Right lobe of liver (tissue), 6 donors: ENCODE measurements around the gene MB21D2. TPM values are rescaled to one million over a fixed set of nuclear protein-coding genes. Genes with fewer than 3 reads are reported as not detected.
"Not testable (repeated sequence)": the region's sequence is repeated elsewhere in the genome, so short reads cannot be mapped to it uniquely, and the experiment has no call there.

Experiments used
- ATAC-seq, 4 donors: fragments of 200-7000 bp; cut with Tn5 transposase; one replicate each; pipeline ENCODE4 v1.9.1; 2020; ENCODE audit warnings: mild to moderate bottlenecking in 4 of 4, moderate library complexity in 4 of 4
- DNase-seq, 3 donors: peaks; one replicate each; pipeline ENCODE4 v3.0.0-alpha.2; 2020
- H3K27ac ChIP-seq, 3 donors: fragments of 200-600 bp; one replicate each; pipeline ENCODE4 v1.8.0; 2022
- H3K27me3 ChIP-seq, 2 donors: fragments of 200-600 bp; one replicate each; pipeline ENCODE4 v1.8.0; 2022
- H3K36me3 ChIP-seq, 4 donors: fragments of 200-600 bp; sonication (generic) in 1 of 4; one replicate each; pipeline versions ENCODE4 v1.5.1 to v1.8.0; 2017 to 2022; ENCODE audit warnings: control low read depth in 1 of 4
- H3K4me1 ChIP-seq, 4 donors: fragments of 200-600 bp; sonication (generic) in 1 of 4; one replicate each; pipeline versions ENCODE4 v1.5.1 to v1.8.0; 2017 to 2022; ENCODE audit warnings: control low read depth in 1 of 4
- H3K4me3 ChIP-seq, 3 donors: fragments of 200-600 bp; one replicate each; pipeline ENCODE4 v1.8.0; 2022
- H3K9me3 ChIP-seq, 4 donors: fragments of 200-600 bp; sonication (generic) in 1 of 4; one replicate each; pipeline versions ENCODE4 v1.5.1 to v1.8.0; 2017 to 2022; ENCODE audit warnings: control low read depth in 1 of 4
- POLR2A ChIP-seq: fragments of 450-650 bp; IDR thresholded peaks from one replicate; pipeline ENCODE4 v1.6.1; 2017; ENCODE audit warnings: antibody characterized with exemption, mild to moderate bottlenecking
- WGBS: methylation state at CpG from one replicate; pipeline ENCODE4 v1.1.6; 2018; ENCODE audit warnings: low coverage, low lambda C conversion rate; ENCODE audit not compliant: insufficient coverage; ENCODE audit errors: missing lambda C conversion rate; 5-methylcytosine and 5-hydroxymethylcytosine counted together
- intact Hi-C, 2 donors: fragments of 100-400 bp; cut with DNase I; formaldehyde crosslinking; loops; one replicate each; pipeline versions ENCODE4 v1.11.2 to v1.14.1; 2022
- total RNA-seq, 6 experiments: library from RNA; depleted of rRNA in 2 of 6; stranded (reverse); fragments of >200 nt in 2 of 6; fragmentation: NEBNext Ultra II Directional in 3 of 6; extraction: Animal tissue kit (Norgen Biotek cat#: 25700) in 3 of 6; gene quantifications; one replicate each; pipeline versions ENCODE4 v1.1.0 to v1.2.4, GENCODE V29; 2016 to 2023
- TF ChIP-seq, protein P1 (sequence below), 4 donors: fragments of 200-600 bp in 3 of 4; fragments of 450-650 bp in 1 of 4; IDR thresholded peaks; one replicate each; pipeline versions ENCODE4 v1.5.1 to v1.8.0; 2016 to 2022; ENCODE audit warnings: antibody characterized with exemption in 4 of 4, mild to moderate bottlenecking in 2 of 4
- donor health status: DM: no; HTN: yes; CAD: no.
- donor health status: DM: no; HTN: no; CAD: no.
- donor health status: DM: no; HTN: no; CAD: no.
- donor health status: DM: no; HTN: yes; CAD: no.
- donor health status: DM: no; HTN: yes; CAD: no.

The MB21D2 gene
- total RNA-seq, 6 experiments from 2014 or later, result 0.15 to 0.86 (median 0.31) TPM; not detected in 1

DNA sequence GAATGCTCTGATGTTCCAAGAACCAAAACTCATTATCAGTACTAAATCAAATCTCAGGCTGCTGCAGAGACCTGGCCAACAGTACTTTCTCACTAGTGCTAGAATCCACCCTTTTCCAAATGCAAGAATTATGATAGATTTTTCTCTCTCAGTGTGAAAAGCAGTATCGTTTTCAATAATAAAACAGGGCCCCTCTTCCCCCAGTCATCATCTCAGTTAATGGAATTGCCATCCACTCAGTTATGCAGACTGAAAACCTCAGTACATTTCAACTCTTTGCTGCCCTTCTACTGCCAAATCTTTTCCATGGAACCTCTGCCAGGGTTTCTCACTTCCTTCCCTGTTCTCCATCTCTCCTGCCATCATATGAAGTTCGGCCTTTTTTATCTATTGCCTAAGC, 117.9 kb downstream of the MB21D2 start:
- 51% methylated on average over 2 of the region's 2 CpGs for WGBS

DNA sequence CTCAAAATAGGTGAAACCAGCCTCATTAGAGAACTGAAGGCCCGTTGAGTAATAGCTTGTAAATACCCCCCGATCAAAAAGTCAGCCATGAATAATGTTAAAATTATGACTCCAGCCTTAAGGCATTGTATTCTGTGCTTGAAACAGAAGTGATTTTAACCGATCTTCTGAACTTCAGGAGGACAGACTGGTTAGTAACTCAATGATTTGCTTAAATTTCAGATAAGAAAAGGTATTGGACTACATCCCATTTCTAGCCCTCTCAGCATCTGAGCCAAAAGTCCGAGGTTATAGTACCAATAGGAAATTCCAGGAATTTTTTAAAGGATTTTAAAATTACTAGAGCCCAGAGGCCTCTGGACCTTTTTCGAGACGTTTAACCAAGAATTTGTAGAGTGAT, 122.6 kb downstream of the MB21D2 start:
- TF ChIP-seq, protein P1, sequence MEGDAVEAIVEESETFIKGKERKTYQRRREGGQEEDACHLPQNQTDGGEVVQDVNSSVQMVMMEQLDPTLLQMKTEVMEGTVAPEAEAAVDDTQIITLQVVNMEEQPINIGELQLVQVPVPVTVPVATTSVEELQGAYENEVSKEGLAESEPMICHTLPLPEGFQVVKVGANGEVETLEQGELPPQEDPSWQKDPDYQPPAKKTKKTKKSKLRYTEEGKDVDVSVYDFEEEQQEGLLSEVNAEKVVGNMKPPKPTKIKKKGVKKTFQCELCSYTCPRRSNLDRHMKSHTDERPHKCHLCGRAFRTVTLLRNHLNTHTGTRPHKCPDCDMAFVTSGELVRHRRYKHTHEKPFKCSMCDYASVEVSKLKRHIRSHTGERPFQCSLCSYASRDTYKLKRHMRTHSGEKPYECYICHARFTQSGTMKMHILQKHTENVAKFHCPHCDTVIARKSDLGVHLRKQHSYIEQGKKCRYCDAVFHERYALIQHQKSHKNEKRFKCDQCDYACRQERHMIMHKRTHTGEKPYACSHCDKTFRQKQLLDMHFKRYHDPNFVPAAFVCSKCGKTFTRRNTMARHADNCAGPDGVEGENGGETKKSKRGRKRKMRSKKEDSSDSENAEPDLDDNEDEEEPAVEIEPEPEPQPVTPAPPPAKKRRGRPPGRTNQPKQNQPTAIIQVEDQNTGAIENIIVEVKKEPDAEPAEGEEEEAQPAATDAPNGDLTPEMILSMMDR (IDR thresholded peaks at IDR 0.05), result no peak
- no peak for TF ChIP-seq POLR2A
- Histone ChIP-seq H3K4me3 (no peak overlapping the region), H3K36me3 (no peaks in the 10 kb centered on the region), H3K4me1 (no peaks in the 10 kb centered on the region), H3K27me3 (no peaks in the 10 kb centered on the region), H3K27ac (no peak overlapping the region), H3K9me3 (no peaks in the 10 kb centered on the region)
- WGBS, result 48% methylated on average over 6 of the region's 6 CpGs
- DNase-seq (no peak), ATAC-seq (no peak)
- intact Hi-C loops, result no loop called here

More for the DNA sequence above, 117.9 kb downstream of the MB21D2 start:
- TF ChIP-seq, protein P1 (IDR thresholded peaks at IDR 0.05), result no peak
- no peak for TF ChIP-seq POLR2A
- Histone ChIP-seq H3K4me3 (no peak overlapping the region), H3K9me3 (no peaks in the 10 kb centered on the region), H3K27ac (no peak overlapping the region), H3K36me3 (no peaks in the 10 kb centered on the region), H3K27me3 (no peaks in the 10 kb centered on the region), H3K4me1 (no peaks in the 10 kb centered on the region)
- intact Hi-C loops, result loop anchor here (10.0 kb wide), 1 partner anchor 235 kb away; no protein-coding TSS in a partner anchor
- DNase-seq (no peak), ATAC-seq (no peak)

DNA sequence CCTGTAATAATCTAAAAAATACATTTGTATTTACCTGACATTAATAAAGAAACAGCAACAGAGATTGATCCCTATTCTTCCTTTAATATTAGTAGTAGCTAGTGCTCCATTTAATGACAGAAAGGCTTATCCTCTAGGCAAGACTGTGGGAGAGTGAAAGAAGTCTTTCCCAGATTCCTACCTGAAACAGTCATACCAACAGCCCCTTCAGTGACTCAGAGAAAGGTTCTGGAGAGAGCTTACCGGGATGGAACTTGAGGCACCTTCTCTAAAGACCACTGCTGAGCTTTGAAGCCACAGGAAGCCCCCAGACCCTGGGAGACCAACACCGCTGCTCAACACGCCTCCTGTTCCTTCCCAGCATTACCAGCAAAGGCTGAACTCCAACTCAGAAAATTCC, 123.4 kb downstream of the MB21D2 start:
- no peak for ATAC-seq
- H3K4me1 ChIP-seq, result no peaks in the 10 kb centered on the region
- TF ChIP-seq POLR2A, result no peak
- TF ChIP-seq, protein P1 (IDR thresholded peaks at IDR 0.05), result no peak
- no peaks in the 10 kb centered on the region for H3K9me3 ChIP-seq
- intact Hi-C loops, result no loop called here
- no CpG with 5 or more reads among the region's 3 CpGs for WGBS
- no peaks in the 10 kb centered on the region for H3K27me3 ChIP-seq
- DNase-seq, result no peak
- H3K36me3 ChIP-seq, result no peaks in the 10 kb centered on the region
- H3K4me3 ChIP-seq, result no peak overlapping the region
- H3K27ac ChIP-seq, result no peak overlapping the region

DNA sequence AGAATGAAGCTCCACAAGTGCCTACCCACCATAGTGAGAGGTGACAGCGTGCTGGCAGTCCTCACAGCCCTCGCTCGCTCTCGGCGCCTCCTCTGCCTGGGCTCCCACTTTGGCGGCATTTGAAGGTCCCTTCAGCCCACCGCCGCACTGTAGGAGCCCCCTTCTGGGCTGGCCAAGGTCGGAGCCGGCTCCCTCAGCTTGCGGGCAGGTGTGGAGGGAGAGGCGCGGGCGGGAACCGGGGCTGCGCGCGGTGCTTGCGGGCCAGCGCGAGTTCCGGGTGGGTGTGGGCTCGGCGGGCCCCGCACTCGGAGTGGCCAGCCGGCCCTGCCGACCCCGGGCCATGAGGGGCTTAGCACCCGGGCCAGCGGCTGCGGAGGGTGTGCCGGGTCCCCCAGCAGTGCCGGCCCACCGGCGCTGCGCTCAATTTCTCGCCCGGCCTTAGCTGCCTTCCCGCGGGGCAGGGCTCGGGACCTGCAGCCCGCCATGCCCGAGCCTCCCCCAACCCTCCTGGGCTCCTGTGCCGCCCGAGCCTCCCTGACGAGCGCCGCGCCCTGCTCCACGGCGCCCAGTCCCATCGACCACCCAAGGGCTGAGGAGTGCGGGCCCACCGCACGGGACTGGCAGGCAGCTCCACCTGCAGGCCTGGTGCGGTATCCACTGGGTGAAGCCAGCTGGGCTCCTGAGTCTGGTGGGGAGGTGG, 128.7 kb downstream of the MB21D2 start:
- H3K36me3 ChIP-seq, intact Hi-C loops, H3K9me3 ChIP-seq, H3K4me1 ChIP-seq, DNase-seq, ATAC-seq, H3K27ac ChIP-seq, H3K27me3 ChIP-seq, H3K4me3 ChIP-seq: not testable (repeated sequence)
- WGBS, result no CpG with 5 or more reads among the region's 57 CpGs

DNA sequence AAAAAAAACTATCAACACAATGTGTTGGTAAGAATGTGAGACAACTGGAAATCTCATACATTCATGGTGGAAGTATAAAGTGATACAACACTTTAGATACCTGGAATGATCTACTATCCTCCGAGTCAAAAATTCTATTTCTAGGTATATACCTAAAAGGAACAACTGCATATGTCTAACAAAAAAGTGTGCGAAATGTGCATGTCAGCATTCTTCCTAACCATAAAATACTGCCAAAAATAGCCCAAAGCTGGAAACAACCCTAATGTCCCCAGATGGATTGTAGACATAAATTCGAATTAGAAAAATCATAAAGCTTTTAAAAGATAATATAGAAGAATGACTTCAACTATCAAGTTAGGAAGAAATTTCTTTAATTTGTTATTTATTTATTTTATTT, 139.1 kb downstream of the MB21D2 start:
- no peaks in the 10 kb centered on the region for H3K4me1 ChIP-seq
- H3K27ac ChIP-seq, result no peak overlapping the region
- no peak for DNase-seq
- no peak for ATAC-seq
- H3K4me3 ChIP-seq, result no peak overlapping the region
- H3K27me3 ChIP-seq, result peaks cover 0 to 3% of the 10 kb centered on the region in 2 donors
- TF ChIP-seq, protein P1 (IDR thresholded peaks at IDR 0.05), result no peak
- TF ChIP-seq POLR2A, result no peak
- H3K9me3 ChIP-seq, result no peaks in the 10 kb centered on the region
- 59% methylated on average over 3 of the region's 3 CpGs for WGBS
- intact Hi-C loops, result no loop called here
- no peaks in the 10 kb centered on the region for H3K36me3 ChIP-seq

DNA sequence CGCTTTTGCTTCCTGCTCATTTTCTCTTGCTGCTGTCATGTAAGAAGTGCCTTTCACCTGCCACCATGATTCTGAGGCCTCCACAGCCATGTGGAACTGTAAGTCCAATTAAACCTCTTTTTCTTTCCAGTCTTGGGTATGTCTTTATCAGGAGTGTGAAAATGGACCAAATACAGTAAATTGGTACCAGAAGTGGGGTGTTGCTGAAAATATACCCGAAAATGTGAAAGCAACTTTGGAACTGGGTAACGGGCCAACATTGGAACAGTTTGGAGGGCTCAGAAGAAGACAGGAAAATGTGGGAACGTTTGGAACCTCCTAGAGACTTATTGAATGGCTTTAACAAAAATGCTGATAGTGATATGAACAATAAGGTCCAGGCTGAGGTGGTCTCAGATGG, 143.3 kb downstream of the MB21D2 start:
- H3K36me3 ChIP-seq, ATAC-seq, H3K27me3 ChIP-seq, H3K4me1 ChIP-seq, H3K4me3 ChIP-seq, intact Hi-C loops, H3K9me3 ChIP-seq, DNase-seq, H3K27ac ChIP-seq: not testable (repeated sequence)
- 59% methylated on average over 4 of the region's 4 CpGs for WGBS
